Measurements from ENCODE around the gene KCNMB2.
"Not testable (repeated sequence)": the region's sequence is repeated elsewhere in the genome, so short reads cannot be mapped to it uniquely, and the experiment has no call there.

Gene KCNMB2

GRCh38 chr3:178851564-178851963 is 315.3 kb downstream of the KCNMB2 start:
- no peak for DNase-seq (ENCODE audit: low read depth in 2 of 2, low spot score in 1 of 2)

- no peak for DNase-seq (ENCODE audit: low read depth in 2 of 2, low spot score in 1 of 2)
Observed at GRCh38 chr3:178856804-178857203, 320.6 kb downstream of the KCNMB2 start.

GRCh38 chr3:178859386-178859785 is 323.1 kb downstream of the KCNMB2 start:
- no peak for DNase-seq (ENCODE audit: low read depth in 2 of 2, low spot score in 1 of 2)

GRCh38 chr3:178859900-178860436 is 323.7 kb downstream of the KCNMB2 start:
- not testable (repeated sequence) for DNase-seq (ENCODE audit: low read depth in 2 of 2, low spot score in 1 of 2)

GRCh38 chr3:178868681-178869080 is 332.4 kb downstream of the KCNMB2 start:
- no peak for DNase-seq (ENCODE audit: low read depth in 2 of 2, low spot score in 1 of 2)

GRCh38 chr3:178870085-178870484 is 333.8 kb downstream of the KCNMB2 start:
- DNase-seq (ENCODE audit: low read depth in 2 of 2, low spot score in 1 of 2) = no peak

GRCh38 chr3:178875157-178875556 is 338.9 kb downstream of the KCNMB2 start:
- DNase-seq (ENCODE audit: low read depth in 2 of 2, low spot score in 1 of 2) = no peak

GRCh38 chr3:178875836-178876235 is 339.6 kb downstream of the KCNMB2 start:
- no peak for DNase-seq (ENCODE audit: low read depth in 2 of 2, low spot score in 1 of 2)

- DNase-seq (ENCODE audit: low read depth in 2 of 2, low spot score in 1 of 2) = no peak
Observed at GRCh38 chr3:178880274-178880673, 344.0 kb downstream of the KCNMB2 start.
